ENCODE data around the gene ANKS1B.

Gene ANKS1B

DNA sequence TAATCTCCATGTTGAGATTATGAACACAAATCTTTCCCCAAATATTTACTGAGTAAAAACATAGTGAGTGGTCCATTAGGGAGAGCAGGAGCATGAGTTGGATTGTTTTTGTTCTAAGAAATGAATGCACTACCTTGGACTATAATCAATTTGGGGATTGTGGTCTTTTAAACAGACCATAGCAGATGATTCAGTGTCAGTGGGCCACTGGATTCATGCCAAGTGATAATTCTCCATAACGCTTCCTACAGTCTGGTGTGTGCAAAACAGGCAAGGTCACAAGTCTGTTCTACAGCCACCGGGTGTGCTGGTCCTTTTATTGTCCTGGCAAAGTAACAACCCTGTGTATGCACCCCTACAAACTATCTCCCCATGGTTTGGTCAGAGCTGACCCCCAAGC is 1073.3 kb downstream of the ANKS1B start:
- peak in 1 of 3 experiments; percentile 10 for DNase-seq

GRCh38 chr12:98909746-98910145 is 1075.0 kb downstream of the ANKS1B start:
- DNase-seq = peak; percentile 16 to 88 (median 72)

DNA sequence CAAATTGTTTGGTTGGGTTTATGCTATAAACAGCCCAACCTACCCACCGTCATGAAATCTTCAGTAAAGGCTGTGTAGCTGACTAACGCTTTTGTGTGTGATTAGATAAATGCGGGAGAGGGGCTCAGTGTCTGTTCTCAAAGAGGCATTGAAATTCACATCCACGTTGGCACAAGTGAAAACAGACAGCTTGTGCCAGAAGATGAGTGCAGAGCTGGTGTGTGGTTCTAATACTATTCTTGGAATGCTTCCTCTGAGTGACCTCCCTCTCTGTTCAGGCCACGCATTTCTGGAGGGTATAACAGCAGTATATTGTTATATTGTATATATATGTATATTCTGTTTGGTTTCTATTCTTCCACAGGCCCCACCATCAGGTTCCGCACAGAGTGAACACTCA is 1075.9 kb downstream of the ANKS1B start:
- DNase-seq = no peak

DNA sequence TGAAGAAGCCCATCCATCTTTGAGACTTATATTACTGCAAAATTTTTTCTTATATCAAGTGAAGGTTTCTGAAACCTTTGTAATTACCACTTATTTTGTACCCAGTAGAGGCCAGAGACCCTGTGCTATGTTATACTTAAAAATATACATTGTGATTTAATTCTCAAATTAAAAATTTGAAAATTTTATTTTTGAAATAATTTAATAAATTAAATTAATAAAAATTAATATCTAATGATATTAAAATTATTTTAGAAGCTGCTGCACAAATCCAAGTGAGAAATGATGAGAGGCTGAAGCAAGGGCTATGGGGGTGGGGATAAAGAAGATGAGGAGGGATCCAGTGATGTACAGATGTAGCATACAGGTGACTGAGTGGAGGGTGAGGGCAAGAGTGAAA is 1080.9 kb downstream of the ANKS1B start:
- no peak for DNase-seq

DNA sequence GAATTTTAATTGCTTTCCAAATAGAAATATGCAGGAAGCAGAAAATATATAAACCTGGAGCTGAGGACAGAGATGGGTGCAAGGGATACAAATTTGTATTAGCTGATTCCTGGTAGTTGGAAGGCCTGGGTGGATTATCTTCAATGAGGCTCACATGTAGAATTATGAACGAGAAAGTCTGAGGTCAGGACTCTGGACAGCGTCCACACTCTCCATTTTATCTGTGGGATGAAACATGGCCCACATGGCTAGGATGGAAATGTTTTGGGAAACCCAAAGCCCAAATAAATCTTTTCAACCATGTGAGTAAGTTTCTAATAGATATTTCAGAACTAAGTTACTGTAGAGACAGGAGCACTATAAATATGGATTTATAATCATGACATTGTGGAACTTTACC is 1083.5 kb downstream of the ANKS1B start:
- no peak for DNase-seq

- DNase-seq = no peak
Observed at GRCh38 chr12:98896938-98897337, 1087.8 kb downstream of the ANKS1B start.

GRCh38 chr12:98895086-98895651 is 1089.6 kb downstream of the ANKS1B start:
- peak; percentile 20 to 94 (median 88) for DNase-seq

- peak; percentile 41 to 88 (median 82) for DNase-seq
Observed at GRCh38 chr12:98894412-98895085, 1090.2 kb downstream of the ANKS1B start.

- peak in 2 of 3 experiments; percentile 61 to 72 for DNase-seq
Observed at GRCh38 chr12:98893675-98894411, 1090.9 kb downstream of the ANKS1B start.

DNA sequence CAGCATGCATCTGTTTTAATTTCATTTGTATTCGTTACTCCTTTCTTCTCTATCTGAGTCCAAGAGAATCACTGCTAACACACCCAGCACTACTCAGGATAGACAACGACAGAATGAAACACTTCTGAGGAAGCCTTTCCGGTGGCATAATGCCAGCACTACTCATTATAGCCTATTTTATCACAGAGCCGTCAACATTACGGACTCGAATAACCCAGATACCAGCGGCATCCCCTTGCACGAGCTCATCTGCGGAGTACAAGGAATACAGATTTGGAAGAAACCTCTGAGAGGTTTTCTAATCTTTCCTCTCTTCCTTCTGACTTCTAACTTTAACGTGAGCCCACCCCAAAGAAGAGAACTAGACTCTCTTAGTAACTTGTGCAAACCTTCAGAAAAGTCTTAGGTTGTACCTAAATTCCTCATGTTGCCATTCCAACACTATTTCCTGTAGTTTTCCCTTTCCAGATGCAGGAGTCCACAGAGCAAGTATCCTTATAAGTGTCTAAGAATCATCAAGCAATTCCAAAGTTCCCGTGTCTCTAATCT is 1091.5 kb downstream of the ANKS1B start:
- DNase-seq = peak; percentile 6 to 72 (median 30)

DNA sequence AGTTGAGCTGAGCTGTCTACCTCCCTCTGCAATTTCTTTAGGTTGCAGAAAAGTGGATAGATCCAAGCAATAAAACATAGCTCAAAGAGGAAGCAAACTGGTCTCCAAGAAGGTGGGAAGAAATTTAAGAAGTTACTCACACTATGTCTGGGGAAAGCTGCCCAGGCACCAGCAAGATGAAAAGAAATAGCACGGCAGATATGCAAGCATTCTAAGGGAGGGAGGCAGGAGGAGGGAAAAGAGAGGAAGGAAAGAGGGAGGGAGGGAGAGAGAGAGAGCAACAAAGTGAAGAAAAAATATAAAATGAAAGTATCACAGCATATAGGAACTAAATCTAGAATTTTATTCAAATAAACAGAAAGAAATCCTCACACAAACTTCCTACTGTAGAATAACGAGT is 1099.0 kb downstream of the ANKS1B start:
- no peak for DNase-seq

DNA sequence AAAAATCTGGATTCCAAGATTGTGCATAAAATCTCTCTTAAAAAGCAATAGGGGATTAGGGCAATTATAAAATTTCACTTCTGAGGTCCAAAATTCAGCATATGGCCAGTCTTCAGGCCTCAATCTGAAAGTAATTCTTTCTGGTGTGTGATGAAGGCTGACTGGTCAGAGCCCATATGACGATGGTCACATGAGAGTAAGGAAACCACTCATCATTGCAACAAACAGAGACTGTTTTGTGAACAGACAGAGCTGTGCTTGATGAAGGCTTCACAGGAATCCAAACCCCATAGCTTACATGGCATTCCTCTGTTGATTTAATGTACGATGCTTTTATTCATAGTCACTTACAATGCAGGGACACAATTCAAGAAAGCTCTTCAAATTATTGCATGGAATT is 1101.5 kb downstream of the ANKS1B start:
- no peak for DNase-seq

DNA sequence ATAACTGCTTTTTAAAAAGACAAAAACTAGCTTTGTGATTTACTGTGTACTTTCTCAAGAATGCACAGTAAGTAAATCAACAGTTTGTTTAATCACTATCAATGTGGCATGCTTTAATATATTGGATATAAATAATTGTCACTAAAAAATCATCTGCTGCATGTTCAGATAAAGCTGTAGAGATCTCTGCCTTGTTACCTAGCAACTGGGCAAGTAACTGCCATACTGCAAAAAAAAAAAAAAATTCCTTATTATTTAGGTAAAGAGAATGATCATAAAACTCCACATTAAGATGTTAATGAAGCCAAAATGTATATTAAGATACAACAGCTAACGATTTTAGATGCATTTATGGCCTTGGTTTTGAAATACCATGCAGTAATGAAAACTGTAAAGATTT is 1102.2 kb downstream of the ANKS1B start:
- DNase-seq = peak in 1 of 3 experiments; percentile 50

DNA sequence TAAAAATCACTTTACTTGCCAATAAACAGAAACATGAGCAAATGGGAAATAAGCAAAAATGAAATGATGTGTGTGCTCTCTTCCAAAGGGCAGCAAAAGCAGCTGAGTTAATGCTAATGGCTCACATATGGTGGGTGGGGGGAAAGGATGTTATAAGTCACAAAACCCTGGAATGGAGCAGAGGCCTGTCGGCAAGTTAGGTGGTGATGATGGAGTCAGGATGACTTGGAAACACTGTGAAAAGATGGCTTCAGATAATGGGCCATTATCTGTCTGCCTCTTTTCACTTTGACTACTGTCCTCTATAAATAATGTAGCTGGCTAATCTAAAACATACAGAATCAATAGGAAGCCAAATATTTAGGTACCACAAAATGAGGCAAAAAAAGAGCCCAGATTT is 1111.0 kb downstream of the ANKS1B start:
- DNase-seq = no peak

DNA sequence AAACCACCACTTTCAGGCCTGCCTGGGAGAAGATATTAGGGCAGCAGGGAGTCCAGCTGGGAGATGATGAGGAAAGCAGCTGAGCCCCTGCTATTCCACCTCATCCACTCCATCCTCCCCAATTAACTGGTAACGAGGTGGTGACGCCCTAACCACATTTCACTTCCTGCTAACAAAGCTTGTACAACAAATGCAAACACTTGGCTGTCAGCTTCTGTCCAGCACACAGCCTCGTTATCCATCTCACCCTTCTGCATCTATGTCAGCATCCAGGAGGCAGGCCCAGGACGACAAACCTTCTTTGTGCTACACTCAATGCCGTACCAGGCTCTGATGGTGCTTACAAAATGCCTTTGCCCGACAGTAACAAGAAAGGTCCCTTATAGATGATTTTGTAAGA is 1114.2 kb downstream of the ANKS1B start:
- peak in 2 of 3 experiments; percentile 83 to 96 for DNase-seq

GRCh38 chr12:98869886-98870503 is 1114.7 kb downstream of the ANKS1B start:
- DNase-seq = no peak

- no peak for DNase-seq
Observed at GRCh38 chr12:98868538-98868937, 1116.2 kb downstream of the ANKS1B start.

GRCh38 chr12:98868076-98868475 is 1116.7 kb downstream of the ANKS1B start:
- no peak for DNase-seq

- DNase-seq = no peak
Observed at GRCh38 chr12:98864363-98864762, 1120.4 kb downstream of the ANKS1B start.

GRCh38 chr12:98863167-98863566 is 1121.6 kb downstream of the ANKS1B start:
- peak in 2 of 3 experiments; percentile 51 to 80 for DNase-seq

GRCh38 chr12:98861251-98861650 is 1123.5 kb downstream of the ANKS1B start:
- DNase-seq = peak in 1 of 3 experiments; percentile 38

GRCh38 chr12:98856897-98857540 is 1127.7 kb downstream of the ANKS1B start:
- peak in 2 of 3 experiments; percentile 39 to 71 for DNase-seq

GRCh38 chr12:98852181-98852580 is 1132.6 kb downstream of the ANKS1B start:
- DNase-seq = no peak
